ENCODE data around the gene BEST1.

Gene BEST1

DNA sequence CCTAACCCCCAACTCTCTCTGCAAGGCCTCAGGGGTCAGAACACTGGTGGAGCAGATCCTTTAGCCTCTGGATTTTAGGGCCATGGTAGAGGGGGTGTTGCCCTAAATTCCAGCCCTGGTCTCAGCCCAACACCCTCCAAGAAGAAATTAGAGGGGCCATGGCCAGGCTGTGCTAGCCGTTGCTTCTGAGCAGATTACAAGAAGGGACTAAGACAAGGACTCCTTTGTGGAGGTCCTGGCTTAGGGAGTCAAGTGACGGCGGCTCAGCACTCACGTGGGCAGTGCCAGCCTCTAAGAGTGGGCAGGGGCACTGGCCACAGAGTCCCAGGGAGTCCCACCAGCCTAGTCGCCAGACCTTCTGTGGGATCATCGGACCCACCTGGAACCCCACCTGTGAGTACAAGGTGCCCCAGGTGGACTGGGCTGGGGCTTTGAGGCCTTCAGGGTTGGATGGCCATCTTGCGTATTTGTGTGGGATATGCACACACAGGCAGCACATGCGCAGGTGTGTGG, at the start of gene BEST1:
Gene BEST1, plus strand, starts transcription at position 317 of the 513 bp plus-strand sequence. CDS start 1,456 bp downstream, outside the sequence.
- no peak for DNase-seq (ENCODE audit: low read depth)

DNA sequence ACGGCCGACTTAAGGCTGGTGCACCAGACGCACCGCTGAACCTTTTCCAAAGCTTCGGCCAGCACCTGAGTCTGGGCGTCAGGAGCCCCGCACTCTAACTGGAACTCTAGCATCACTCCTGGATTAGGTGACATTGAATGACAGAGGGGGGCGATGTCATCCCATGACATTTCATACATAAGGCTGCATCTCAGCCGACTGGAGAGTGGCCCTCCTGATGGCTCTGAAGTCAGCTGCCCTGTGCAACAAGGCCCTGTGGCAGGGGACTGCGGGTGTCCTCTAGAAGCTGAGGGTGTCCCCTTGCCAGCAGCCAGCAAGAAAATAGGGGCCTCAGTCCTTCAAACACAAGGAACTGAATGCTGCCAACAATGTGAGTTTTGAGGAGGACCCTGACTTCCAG, 48.8 kb upstream of the BEST1 start:
- no peak for DNase-seq (ENCODE audit: low read depth)

- DNase-seq (ENCODE audit: low read depth), result no peak
Measured at GRCh38 chr11:61902313-61902712, 47.8 kb upstream of the BEST1 start.

DNA sequence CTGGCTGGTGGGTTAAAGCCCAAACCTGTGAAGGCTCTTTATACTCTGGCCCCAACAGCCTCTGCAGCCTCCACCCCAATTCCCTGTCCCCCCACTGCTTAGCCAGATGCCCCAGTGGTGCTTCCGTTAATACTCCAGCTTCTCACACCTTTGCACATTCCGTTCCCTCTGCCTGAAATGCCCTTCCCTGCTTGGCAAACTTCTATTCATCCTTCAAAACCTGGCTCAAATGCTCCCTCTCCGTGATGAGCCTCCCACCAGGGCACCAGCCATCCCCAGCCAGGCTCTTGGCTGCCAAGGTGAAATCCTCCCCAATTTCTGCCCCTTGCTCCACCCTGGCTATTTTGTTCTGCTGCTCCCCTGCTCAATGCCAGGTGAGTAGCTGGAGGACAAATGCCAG, 46.3 kb upstream of the BEST1 start:
- DNase-seq (ENCODE audit: low read depth), result no peak

- no peak for DNase-seq (ENCODE audit: low read depth)
Measured at GRCh38 chr11:61904539-61905048, 45.6 kb upstream of the BEST1 start.

GRCh38 chr11:61905067-61905696, 45.0 kb upstream of the BEST1 start:
- no peak for DNase-seq (ENCODE audit: low read depth)

DNA sequence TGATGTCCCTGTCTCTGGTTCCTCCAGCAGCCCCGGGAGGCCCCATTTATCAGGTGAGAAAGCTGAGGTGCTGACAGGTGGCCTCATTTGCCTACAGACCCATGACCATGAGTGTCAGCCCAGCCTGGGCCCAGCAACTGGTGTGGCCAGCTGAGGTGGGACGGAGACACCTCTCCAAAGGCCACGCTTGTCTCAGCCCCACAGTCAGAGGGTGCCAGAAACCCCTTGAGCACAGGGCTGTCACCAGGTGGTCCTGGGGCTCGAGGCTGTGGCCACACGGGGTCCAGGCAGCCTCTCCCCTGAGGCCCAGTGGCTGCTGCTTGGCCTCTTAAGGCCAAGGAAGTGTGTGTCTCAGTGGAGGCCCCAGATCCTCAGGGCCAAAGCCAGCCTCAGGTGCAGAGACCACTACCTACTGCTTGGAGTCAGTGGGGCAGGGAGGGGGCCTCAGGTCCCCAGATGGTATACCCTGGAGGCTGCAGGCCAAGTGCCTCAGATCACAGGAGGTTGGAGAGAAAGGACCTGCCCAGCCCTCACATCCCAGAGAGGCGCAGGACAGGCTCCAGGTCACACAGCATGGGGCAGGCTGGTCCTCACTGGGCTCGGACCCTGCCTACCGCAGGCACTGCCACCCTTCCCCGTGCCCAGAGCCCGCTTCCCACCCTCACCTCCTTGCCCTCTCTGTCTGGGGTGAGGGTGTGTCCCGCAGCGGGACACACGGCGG, 44.2 kb upstream of the BEST1 start:
- no peak for DNase-seq (ENCODE audit: low read depth)

DNA sequence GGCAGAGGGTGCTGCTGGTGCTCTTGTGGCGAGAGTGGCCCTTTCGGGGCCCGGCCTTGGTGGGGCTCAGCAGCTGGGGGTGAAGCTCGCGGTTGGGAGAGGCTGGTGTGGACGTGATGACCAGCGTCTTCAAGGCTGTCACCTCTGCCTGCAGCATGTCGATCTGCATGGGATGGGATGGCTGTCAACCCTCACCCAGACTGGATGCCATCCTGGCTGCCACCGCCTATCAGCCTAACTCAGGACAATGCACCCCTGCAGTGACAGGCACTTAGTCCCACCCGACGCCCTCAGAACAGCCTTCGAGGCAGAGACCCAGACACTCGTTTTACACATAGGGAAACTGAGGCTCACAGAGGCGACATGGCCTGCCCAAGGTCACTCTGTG, 43.6 kb upstream of the BEST1 start:
- no peak for DNase-seq (ENCODE audit: low read depth)

- no peak for DNase-seq (ENCODE audit: low read depth)
Measured at GRCh38 chr11:61907282-61907681, 42.9 kb upstream of the BEST1 start.

DNA sequence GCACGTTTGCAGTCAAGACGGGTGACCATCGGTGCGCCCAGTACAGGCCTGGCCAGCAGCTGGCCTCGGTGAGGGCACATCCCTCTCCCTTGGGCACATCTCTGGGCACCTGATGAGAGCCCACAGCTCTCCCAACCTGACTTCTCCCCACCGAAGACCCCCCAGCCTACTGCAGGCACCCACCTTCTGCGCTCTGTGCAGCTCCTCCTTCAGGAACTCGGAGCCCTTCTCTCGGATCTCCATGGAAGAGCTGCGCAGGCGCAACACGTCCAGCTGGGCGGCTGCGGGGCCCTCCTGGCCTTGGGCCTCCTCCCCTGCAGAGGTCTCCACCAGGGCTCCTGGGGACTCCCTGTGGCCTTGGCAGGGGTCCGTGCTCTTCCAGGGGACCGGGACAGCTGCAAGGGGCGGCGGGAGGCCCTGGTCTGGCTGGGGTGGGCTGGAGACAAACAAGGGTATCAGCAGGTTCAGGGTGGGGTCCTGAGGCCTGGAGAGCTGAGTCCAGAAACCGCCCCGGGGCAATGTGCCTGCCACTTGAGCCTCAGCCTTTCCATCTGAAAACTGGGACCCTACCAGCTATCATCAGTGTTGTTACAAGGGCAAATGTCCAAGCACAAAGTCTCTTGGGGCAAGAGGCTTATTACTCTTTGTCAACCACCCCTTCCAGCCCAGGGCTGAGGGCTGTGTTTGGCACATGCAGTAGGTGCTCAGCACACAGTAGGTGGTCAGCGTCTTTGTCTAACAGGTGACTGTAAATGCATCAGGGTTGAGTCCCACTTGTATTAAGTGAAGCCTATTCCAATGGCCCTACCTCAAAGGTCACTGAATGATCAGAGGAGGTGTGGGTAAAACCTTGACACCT, 42.1 kb upstream of the BEST1 start:
- no peak for DNase-seq (ENCODE audit: low read depth)

DNA sequence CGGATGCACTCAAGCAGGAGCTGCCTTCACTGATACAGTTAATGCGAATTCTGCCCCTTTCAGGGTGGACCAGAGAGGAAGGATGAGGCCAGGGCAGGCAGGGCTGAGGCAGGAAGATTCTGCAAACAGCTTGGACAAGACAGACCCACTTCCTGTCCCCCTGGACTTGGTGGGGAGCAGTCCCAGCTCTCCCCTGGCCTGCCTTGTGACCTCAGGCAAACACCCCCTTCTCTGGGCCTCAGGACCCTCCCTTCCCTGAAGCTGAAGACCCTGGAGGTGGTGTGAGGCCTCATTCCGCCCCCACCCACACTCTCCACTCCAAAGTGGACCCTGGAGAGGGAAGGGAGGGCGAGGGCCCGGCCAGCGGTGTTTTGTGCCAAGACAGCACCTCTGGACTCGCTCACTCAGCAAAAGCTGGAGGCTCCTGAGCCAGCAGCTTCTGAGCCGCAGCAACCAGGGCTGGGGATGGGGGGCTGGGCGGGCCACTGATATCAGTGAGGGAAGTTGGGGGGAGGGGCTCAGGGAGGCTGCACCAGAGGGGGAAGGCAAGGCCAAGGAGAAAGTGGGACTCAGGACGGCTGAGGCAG, 41.3 kb upstream of the BEST1 start:
- no peak for DNase-seq (ENCODE audit: low read depth)

DNA sequence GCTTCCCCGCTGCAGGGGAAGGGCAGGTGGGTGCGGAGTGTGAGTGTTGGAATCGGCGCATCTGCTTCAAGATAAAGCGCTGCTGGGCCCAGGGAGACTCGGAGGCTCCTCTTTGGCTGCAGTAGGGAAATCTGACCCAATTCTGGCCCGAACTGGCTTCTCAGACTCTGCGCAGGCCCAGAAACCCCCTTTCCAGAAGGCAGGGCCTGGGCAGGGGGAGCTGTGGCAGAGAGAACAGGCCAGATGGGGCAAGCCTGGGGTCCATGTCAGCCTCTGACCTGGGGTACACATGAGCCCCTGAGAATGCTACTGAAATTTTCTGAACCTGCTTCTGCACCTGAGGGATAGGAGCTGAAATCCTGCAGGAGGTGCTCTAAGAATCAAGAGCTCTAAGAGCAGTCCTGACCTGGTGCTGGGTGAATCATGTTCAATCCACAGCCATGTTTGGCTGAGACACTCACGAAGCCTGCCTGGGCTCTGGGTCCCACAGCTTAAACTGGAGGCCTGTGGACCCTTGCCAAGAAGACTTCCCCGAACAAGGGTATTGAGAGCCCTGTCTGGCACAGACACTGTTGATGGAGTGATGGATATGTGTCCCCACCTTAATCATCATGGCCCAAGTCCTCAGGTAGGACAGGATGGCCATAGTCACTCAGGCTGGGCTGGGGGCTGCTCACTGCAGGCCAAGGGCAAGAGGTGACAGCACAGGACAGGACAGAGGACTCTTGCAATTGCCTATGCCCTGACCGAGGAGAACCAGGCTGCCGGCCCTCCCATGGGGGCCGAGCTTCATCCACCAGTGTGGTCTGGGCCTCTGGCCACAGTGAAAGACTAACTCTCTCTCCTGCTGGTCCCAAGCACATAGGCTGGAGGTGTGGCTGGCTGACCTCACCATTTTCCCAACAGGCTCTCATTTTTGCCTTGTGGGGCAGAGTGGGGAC, 39.7 kb upstream of the BEST1 start:
- no peak for DNase-seq (ENCODE audit: low read depth)

DNA sequence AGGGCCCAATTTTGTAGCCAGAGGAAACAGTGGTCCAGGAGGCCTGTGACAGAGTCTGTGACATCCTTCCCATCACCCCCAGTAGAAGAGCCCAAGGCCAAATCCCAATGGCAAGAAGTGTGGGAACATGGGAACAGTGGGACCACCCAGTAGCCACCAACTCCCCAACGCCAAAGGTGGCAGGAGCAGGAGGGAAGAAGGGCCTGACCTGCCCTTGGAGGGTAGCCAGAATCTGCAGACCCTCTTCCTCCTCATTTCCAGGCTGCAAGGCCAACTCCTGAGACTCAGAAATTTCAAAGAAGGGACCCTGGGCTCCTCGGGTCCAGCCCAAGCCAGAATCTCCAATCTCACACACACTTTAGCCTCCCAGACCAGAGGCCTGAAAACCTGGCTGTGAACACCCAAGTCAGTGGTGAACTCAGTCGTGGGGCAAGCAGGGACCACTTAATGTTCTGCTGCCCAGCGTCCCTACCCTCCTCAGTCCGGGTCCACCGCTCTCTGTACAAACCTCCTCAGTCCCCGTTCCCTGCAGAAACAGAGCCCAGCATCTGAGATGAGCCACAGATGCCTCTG, 38.9 kb upstream of the BEST1 start:
- no peak for DNase-seq (ENCODE audit: low read depth)

DNA sequence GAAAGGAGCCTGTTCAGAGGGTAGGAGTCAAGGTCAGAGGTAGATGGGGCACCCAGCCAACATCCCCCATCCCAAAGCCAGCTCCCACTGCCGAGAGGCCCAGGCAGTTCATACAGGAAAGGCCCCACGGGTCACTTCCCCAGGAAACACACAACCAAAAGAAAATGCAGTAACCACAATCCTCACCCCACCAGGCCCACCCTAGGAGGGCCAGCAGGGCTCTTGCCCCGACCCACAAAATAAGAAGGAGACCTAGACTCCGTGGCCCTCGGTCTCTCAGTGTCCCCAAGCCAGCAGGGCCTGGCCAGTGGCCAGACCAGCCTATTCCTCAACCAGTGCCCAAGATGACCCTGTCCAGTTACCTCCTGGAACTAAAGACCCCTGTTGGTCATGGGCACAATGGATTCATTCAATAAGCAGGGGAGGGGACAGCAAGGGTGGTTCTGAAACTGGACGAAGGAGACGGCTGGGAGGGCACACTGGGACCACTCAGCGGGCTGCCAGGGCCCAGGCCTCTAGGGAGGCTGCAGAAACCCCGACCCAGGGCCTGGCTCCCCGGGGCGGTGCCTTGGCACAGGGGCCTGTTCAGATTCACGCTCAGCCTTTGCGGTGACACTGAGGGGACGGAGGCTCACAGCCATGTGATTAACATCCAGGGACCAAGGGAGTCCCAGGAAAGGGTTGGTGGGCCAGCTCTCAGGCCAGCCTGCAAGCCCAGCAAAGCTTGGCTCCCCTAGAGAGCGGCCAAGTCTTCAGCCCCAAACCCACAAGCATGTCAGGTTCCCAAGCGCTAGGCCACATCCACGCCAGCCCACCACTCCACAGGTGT, 38.2 kb upstream of the BEST1 start:
- no peak for DNase-seq (ENCODE audit: low read depth)

- DNase-seq (ENCODE audit: low read depth), result no peak
Measured at GRCh38 chr11:61912530-61912898, 37.6 kb upstream of the BEST1 start.

GRCh38 chr11:61912991-61913698, 37.0 kb upstream of the BEST1 start:
- no peak for DNase-seq (ENCODE audit: low read depth)

DNA sequence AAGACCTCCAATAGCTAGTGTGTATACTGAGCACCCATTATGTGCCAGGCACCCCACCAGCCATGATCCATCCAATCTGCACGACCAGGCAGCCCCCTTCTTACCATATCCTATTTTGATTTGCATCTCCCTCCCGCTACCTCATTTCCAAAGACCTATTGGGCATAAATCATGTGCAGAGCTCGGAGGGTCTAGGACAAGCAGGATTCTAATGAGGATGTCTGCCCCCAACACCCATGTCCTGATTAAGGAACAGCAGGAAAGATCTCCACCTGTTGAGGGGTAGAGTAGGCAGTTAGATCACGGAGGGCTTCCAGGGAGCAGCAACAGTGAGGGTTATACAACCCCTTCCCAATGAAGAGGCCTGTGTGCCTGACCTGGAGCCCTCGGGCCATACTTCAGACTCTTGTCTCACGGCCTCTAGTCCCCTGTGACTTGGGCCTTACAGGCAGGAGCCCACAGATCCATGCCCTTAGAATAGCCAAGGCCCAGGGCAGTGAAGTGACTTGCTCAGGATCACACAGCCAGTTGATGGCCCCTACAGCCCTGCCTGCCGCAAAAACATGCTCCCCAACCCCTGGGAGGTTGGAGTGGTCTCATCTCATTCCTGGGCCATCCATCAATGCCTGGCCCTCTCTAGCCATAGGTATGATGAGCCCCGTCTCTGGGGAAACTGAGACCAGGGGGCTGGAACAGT, 36.3 kb upstream of the BEST1 start:
- no peak for DNase-seq (ENCODE audit: low read depth)

GRCh38 chr11:61914471-61915171, 35.5 kb upstream of the BEST1 start:
- DNase-seq (ENCODE audit: low read depth), result no peak
